CD4-positive, alpha-beta T cell treated with Interleukin-17A for 1 hour (primary cell): Measurements from ENCODE around the gene HADH.
"Not testable (repeated sequence)": the region's sequence is repeated elsewhere in the genome, so short reads cannot be mapped to it uniquely, and the experiment has no call there.

Experiments
- DNase-seq: peaks from one replicate; pipeline ENCODE4 v3.0.0-alpha.2; 2020

Gene HADH

DNA sequence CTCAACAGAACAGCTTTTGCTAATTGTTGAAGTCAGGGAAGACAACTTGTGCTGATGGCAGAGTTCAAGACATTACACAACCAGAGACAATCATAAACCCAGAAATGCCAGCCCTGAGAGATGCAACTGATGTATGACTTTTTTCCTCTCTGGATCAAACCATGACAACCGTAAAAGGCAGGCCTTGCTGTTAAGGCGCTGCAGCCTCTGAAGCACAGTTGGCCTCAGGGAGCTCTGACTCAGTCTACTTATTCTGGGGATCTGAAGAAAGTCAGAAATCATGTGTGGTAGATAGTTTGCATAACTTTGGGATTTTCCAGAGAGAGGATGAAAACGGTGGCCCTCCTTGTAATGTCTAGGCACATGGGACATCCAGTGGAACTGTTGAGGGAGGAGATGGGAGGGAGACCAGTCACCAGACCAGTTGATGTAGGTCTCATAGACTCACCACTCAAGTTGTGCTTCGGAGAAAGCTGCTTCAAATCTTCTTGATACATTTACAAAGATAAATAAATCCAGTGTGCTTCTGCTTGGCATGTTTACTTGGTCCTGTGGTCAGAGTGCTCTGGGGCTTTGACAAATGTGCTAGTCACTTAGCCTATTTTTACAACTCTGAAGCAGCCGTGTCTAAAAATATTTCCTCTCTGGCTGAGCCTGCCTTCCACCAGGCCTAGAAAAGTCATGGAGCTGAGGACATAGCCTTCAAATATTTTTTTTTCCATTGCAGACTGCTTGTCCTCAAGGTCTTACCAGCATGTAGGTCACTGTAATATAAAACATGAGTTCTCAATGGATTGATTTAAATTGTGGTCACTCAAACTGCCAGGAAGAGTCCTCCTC, 7.5 kb downstream of the HADH start:
- no peak for DNase-seq

GRCh38 chr4:107997794-107998193, 8.1 kb downstream of the HADH start:
- DNase-seq, result no peak

DNA sequence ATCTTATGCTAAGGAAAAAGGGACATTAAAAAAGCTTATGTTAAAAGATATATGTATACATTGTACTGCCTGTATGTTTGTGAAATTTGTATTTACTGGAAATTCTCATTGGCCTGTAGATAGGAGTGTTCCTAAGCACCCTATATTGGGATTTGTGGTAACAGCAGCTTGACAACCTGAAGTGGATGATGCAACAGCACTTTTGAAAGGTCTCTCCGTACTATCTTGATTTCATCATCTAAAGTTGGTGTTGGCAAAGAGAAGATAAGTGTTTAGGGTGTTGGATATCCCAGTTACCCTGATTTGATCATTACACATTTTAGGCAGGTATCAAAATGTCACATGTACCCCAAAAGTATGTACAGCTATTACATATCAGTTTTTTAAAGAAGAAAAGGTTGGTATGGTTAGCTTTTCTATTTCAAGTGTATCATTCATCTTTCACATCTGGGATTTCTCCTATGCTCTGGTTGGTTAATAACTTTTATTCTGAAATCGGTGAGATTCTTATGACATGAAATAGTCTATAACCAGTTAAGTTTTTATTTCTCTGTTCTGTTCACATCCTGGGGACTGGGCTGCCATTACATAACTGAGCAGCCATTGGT, 10.3 kb downstream of the HADH start:
- no peak for DNase-seq

- no peak for DNase-seq
These were observed 11.9 kb downstream of the HADH start for GRCh38 chr4:108001540-108002135.

DNA sequence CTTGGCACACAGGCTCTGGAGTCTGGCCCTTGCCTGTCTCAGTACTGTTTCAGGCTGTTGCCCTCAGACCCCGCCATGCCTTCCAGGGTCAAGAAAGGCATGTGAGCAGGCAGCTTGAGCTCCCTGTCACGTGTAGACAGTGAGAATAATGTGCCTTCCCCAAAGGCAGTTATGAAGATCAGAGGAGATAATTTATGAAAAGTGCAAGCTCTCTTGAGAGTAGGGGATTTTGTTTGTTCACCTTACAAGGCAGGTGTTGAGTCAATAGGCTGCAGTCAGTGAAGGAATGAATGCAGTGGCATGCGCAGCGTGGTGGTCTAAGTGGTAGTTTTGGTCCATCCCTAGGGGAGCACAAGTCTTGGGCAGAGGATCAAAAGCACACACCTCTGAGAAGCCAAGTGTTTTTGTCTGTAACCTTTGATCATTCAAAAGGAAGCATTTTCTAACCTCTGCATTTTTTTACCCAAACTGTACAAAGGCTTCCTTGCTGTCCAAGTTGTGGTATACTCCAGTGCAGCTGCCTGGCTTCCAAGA, 14.4 kb downstream of the HADH start:
- DNase-seq, result no peak

- DNase-seq, result no peak
These were observed 15.0 kb downstream of the HADH start for GRCh38 chr4:108004646-108005045.

GRCh38 chr4:108005807-108006206, 16.1 kb downstream of the HADH start:
- DNase-seq, result no peak

GRCh38 chr4:108006361-108006760, 16.7 kb downstream of the HADH start:
- DNase-seq, result no peak

DNA sequence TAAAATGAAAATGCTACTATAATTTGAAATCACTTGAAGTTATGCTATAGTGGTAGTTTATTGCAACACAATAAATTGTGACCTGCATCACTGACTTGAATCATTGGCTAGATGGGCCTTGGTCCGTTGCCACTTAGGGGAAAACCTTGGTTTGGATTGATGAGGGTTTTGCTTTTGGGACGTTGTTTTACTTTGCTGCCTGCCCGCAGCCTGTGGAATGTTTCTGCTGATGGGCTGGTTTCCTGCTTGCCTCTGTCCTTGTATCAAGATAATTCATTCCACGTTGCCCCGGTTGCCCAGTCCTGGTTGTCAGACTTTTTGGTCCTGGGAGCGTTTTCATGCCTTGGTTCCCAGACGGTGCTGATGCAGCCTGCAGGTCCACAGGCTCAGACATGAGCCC, 18.3 kb downstream of the HADH start:
- DNase-seq, result no peak

DNA sequence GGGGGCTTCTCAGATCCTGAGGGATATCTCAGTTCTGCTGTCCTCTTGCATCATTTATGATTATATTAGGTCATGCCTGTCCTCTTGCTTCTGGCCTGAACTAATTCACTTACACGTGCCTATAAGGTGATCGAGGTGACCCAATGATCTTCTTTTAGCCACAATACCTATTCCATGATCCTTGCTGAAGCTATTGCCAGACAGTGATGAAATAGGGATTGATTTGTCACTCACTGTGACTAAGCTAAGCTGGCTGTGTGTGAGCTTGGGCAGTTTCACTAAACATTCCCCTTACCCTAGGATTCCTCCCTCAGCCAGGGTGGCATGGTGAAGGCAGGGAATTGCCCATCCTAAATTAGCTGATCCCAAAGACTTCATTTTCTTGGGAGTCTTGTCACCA, 19.0 kb downstream of the HADH start:
- DNase-seq, result no peak

DNA sequence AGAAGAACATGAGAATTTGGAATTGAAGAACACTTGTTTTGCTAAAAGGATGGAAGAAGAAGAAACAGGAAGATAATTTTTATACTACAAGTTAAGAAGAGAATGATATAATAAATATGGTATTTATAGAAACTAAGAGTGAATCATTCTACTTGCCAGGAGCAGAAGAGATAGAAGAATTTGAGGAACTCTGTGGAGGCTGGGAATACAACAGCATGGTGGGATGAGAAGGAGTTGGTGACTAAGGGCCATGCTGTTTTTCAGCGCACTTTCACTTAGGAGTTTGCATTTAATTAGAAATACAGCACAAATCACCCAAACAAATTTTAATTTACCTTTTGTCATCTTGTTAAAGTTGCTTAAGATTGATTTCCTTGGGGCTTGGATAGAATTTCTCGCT, 20.5 kb downstream of the HADH start:
- no peak for DNase-seq

DNA sequence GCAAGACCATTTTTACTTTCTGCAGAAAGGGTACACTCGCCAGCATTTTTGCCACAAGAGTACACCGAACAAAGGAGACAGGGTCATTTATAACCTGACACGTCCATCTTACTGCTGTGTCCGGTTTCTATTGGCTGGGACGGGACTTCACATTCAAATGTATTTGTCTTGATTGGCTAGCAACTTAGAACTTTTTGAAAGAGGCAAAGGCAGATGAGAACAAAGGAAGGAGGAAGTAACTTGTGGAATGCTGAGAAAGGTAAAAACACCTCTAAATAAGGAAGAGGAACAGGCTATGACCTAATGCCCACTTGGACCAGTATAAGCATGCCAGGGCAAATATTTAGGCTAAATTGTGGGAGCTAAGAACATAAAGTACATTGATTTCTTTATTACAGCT, 22.7 kb downstream of the HADH start:
- DNase-seq, result not testable (repeated sequence)

DNA sequence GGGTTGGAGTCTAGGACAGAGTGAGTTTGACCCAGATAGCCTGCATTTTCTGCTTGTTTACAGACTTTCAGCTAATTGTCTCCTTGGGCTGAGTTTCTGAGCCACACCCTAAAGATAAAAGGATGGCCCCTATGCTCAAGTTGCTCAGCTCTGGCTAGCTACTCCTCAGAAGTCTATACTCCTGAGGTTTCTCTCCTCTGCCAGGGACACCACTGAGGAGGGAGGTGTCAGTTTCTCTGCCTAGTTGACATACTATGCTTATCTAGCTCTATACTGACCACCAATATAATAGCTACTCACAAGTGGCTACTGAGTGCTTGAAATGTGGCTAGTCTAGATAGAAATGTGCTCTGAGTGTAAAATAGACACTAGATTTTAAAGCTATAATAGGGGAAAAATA, 23.6 kb downstream of the HADH start:
- no peak for DNase-seq

- no peak for DNase-seq
These were observed 24.3 kb downstream of the HADH start for GRCh38 chr4:108013955-108014354.

- DNase-seq, result peak; percentile 84
These were observed 28.6 kb downstream of the HADH start for GRCh38 chr4:108018040-108018883.

DNA sequence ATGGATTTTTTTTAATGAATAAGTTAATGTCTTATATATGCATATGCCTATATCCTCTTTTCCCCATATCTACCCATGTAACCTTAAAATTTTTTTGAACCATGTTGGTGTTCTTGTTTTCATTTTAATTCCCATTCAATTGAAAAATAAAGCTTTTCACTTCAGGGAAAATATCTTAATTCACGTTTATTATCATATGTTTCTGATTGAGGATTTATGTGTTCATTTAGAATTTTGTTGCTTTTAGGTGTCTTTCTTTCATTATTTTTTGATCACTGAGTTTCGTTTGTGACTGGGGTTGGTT, 29.1 kb downstream of the HADH start:
- DNase-seq, result no peak

GRCh38 chr4:108024085-108024877, 34.6 kb downstream of the HADH start:
- DNase-seq, result no peak

- no peak for DNase-seq
These were observed 35.1 kb downstream of the HADH start for GRCh38 chr4:108024878-108025165.

- no peak for DNase-seq
These were observed 39.5 kb downstream of the HADH start for GRCh38 chr4:108029016-108029720.

DNA sequence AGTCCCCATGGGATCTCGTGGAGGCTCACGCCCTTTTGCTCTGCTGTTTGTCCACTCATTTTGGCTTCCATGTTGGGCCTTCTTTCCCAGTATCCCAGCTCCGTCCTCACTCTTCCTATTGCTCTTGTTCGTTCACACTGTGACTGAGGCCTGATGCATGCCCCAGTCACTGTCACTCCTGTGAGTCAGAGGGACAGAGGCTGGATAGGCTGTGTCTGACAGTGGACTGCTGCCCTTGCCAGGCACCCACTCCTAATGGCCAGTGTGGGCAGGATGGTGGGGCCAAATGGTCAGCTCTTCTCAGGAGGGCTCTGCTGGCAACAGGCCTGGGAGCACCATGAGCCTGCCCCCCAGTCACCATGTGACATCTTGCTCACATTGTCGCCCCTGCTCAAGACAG, 40.0 kb downstream of the HADH start:
- no peak for DNase-seq

- DNase-seq, result peak; percentile 76
These were observed 40.6 kb downstream of the HADH start for GRCh38 chr4:108030332-108030731.
